ENCODE measurements around the gene CA4.
"Not testable (repeated sequence)": the region's sequence is repeated elsewhere in the genome, so short reads cannot be mapped to it uniquely, and the experiment has no call there.

CA4 gene

GRCh38 chr17:60149691-60150582 lies at the start of gene CA4:
CA4 (plus strand) TSS chr17:60149973; CDS start chr17:60150035, 62 bp downstream.
- DNase-seq: no peak

GRCh38 chr17:60100577-60100976 lies 49.2 kb upstream of the CA4 start:
- DNase-seq: not testable (repeated sequence)

GRCh38 chr17:60102015-60102631 lies 47.6 kb upstream of the CA4 start:
- not testable (repeated sequence) for DNase-seq

GRCh38 chr17:60102632-60103096 lies 47.1 kb upstream of the CA4 start:
- peak; percentile 84 for DNase-seq

GRCh38 chr17:60103957-60104356 lies 45.8 kb upstream of the CA4 start:
- no peak for DNase-seq

GRCh38 chr17:60106340-60107059 lies 43.3 kb upstream of the CA4 start:
- DNase-seq: peak; percentile 79

- peak; percentile 43 for DNase-seq
Observed at GRCh38 chr17:60107526-60108257, 42.1 kb upstream of the CA4 start.

- not testable (repeated sequence) for DNase-seq
Observed at GRCh38 chr17:60108309-60108708, 41.5 kb upstream of the CA4 start.

- no peak for DNase-seq
Observed at GRCh38 chr17:60108712-60109111, 41.1 kb upstream of the CA4 start.

GRCh38 chr17:60109161-60109560 lies 40.6 kb upstream of the CA4 start:
- DNase-seq: no peak

GRCh38 chr17:60110586-60110985 lies 39.2 kb upstream of the CA4 start:
- no peak for DNase-seq

- not testable (repeated sequence) for DNase-seq
Observed at GRCh38 chr17:60111661-60112060, 38.1 kb upstream of the CA4 start.

GRCh38 chr17:60115364-60115763 lies 34.4 kb upstream of the CA4 start:
- DNase-seq: not testable (repeated sequence)

GRCh38 chr17:60116196-60116595 lies 33.6 kb upstream of the CA4 start:
- DNase-seq: not testable (repeated sequence)

- DNase-seq: not testable (repeated sequence)
Observed at GRCh38 chr17:60119162-60119561, 30.6 kb upstream of the CA4 start.

GRCh38 chr17:60119807-60120748 lies 29.7 kb upstream of the CA4 start:
- not testable (repeated sequence) for DNase-seq

GRCh38 chr17:60127068-60128064 lies 22.4 kb upstream of the CA4 start:
- DNase-seq: no peak

- no peak for DNase-seq
Observed at GRCh38 chr17:60128171-60128859, 21.5 kb upstream of the CA4 start.

- no peak for DNase-seq
Observed at GRCh38 chr17:60129164-60129563, 20.6 kb upstream of the CA4 start.

All from EL (cell line).